Fibroblast of peridontal ligament (primary cell): Measurements from ENCODE around the gene CDH23.

Source experiments
- DNase-seq: peaks from one replicate; pipeline ENCODE4 v3.0.0-alpha.2; 2010; ENCODE audit errors: extremely low read depth

The CDH23 gene

GRCh38 chr10:71687077-71687476 lies 290.4 kb downstream of the CDH23 start:
- DNase-seq: no peak

- no peak for DNase-seq
These were observed 290.8 kb downstream of the CDH23 start for GRCh38 chr10:71687480-71687879.

- DNase-seq: no peak
These were observed 291.5 kb downstream of the CDH23 start for GRCh38 chr10:71688256-71688655.

GRCh38 chr10:71690094-71690720 lies 293.5 kb downstream of the CDH23 start:
- no peak for DNase-seq

- no peak for DNase-seq
These were observed 294.7 kb downstream of the CDH23 start for GRCh38 chr10:71691405-71691804.

- DNase-seq: no peak
These were observed 296.0 kb downstream of the CDH23 start for GRCh38 chr10:71692598-71693306.

- DNase-seq: no peak
These were observed 296.7 kb downstream of the CDH23 start for GRCh38 chr10:71693377-71693776.

GRCh38 chr10:71694039-71694501 lies 297.4 kb downstream of the CDH23 start:
- no peak for DNase-seq

- DNase-seq: no peak
These were observed 297.8 kb downstream of the CDH23 start for GRCh38 chr10:71694567-71694968.

- DNase-seq: no peak
These were observed 299.1 kb downstream of the CDH23 start for GRCh38 chr10:71695502-71696476.

GRCh38 chr10:71696628-71697326 lies 300.1 kb downstream of the CDH23 start:
- DNase-seq: peak; percentile 5

- no peak for DNase-seq
These were observed 301.4 kb downstream of the CDH23 start for GRCh38 chr10:71697938-71698709.

GRCh38 chr10:71698737-71699136 lies 302.0 kb downstream of the CDH23 start:
- no peak for DNase-seq

GRCh38 chr10:71700731-71701368 lies 304.1 kb downstream of the CDH23 start:
- DNase-seq: no peak

- no peak for DNase-seq
These were observed 304.9 kb downstream of the CDH23 start for GRCh38 chr10:71701496-71702132.

GRCh38 chr10:71703577-71703976 lies 306.9 kb downstream of the CDH23 start:
- no peak for DNase-seq

GRCh38 chr10:71704816-71705215 lies 308.1 kb downstream of the CDH23 start:
- no peak for DNase-seq

GRCh38 chr10:71705582-71705981 lies 308.9 kb downstream of the CDH23 start:
- DNase-seq: no peak

GRCh38 chr10:71706216-71707121 lies 309.7 kb downstream of the CDH23 start:
- no peak for DNase-seq
